Gastroesophageal sphincter (tissue), 3 donors: ENCODE results near the gene ACTMAP.

Experiments used
- EP300 ChIP-seq: sonication (generic); formaldehyde crosslinking; IDR thresholded peaks from one replicate; pipeline ENCODE4 v1.6.1; 2017; ENCODE audit warnings: antibody characterized with exemption, mild to moderate bottlenecking
- POLR2A ChIP-seq, 2 donors: fragments of 450-650 bp; IDR thresholded peaks; one replicate each; pipeline ENCODE4 v1.6.1; 2017; ENCODE audit warnings: antibody characterized with exemption in 2 of 2, mild to moderate bottlenecking in 2 of 2, moderate library complexity in 1 of 2
- POLR2AphosphoS5 ChIP-seq: sonication (generic); formaldehyde crosslinking; IDR thresholded peaks from one replicate; pipeline ENCODE4 v1.6.1; 2017; ENCODE audit warnings: antibody characterized with exemption
- TF ChIP-seq, protein P1 (sequence below), 4 experiments: fragments of 200-600 bp in 2 of 4; fragments of 450-650 bp in 2 of 4; sonication (generic) in 1 of 4; IDR thresholded peaks; one replicate each; pipeline ENCODE4 v1.5.1; 2017 to 2019; ENCODE audit warnings: antibody characterized with exemption in 4 of 4, mild to moderate bottlenecking in 2 of 4, moderate library complexity in 2 of 4

DNA sequence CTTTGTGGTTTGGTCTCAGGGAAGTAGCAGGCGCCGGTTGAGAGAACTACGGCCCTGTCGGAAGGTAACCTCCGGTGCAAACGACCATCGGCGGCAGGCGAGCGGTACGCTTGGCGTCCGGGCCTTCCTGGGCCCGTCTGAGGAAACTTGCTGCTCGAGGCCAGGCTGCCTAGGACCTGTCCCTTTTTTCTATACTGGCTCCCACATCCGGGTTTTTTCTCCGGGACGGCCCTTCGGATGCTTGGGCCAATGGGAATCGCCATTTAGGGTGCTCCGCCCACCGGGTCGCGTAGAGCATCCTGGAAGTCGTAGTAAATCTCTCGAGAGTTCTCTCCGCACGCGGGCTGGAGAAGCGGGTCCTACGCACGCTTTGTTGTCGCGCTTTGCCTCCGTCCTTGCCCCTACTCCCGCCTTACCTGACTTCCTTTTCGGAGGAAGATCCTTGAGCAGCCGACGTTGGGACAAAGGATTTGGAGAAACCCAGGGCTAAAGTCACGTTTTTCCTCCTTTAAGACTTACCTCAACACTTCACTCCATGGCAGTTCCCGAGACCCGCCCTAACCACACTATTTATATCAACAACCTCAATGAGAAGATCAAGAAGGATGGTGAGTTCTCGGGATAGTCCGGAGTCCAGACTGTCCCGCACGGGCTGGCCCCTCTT lies 729 bp upstream of the ACTMAP start, which contains the start of gene SNRPA:
- TF ChIP-seq, protein P1, sequence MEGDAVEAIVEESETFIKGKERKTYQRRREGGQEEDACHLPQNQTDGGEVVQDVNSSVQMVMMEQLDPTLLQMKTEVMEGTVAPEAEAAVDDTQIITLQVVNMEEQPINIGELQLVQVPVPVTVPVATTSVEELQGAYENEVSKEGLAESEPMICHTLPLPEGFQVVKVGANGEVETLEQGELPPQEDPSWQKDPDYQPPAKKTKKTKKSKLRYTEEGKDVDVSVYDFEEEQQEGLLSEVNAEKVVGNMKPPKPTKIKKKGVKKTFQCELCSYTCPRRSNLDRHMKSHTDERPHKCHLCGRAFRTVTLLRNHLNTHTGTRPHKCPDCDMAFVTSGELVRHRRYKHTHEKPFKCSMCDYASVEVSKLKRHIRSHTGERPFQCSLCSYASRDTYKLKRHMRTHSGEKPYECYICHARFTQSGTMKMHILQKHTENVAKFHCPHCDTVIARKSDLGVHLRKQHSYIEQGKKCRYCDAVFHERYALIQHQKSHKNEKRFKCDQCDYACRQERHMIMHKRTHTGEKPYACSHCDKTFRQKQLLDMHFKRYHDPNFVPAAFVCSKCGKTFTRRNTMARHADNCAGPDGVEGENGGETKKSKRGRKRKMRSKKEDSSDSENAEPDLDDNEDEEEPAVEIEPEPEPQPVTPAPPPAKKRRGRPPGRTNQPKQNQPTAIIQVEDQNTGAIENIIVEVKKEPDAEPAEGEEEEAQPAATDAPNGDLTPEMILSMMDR (IDR thresholded peaks at IDR 0.05): no peak
- TF ChIP-seq POLR2A (IDR thresholded peaks at IDR 0.05) (peak; percentile 78 to 79), POLR2AphosphoS5 (peak; percentile 93), EP300 (no peak)
